ENCODE results near the gene CYP46A1.
A peak's percentile ranks its signal among the peaks of the same experiment; 100 is the strongest.

CYP46A1 gene

DNA sequence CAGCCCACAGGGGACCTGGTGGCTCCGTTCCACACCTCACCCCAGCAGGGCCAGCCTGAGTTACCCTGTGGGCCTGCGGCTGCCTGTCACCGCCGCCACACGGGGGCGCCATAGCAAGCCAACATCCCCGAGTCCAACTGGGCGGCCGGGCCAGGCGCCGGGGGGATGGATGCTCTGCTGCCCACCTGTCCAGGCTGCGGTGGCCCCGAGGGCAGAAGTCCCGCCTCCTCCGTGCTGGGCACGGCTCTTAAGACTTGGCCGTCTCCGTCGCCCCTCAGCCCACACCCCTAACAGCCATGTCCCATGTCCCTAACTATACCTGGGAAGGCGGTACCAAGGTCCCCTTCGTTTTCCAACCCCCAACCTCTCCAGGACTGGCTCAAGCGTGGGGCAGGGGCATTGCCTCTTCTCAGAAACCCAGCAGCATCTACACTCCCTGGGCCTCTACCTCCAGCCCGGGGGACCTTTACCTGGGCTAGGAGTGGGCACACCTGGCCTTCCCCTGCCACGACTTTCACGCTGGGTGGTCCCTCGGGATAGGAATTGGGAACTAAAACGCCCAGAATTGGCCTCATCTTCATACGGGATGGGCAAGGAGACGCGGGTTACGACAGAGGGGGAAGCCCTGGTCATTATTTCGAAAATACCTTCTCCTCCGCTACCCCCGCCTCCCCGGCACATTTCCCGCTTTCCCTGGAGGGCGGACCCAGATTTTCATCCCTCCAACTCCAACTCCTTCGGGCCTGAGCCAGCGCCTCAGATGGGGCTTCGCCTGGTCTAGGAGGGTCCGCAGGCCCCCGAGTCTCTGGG is 1.1 kb upstream of the CYP46A1 start:
- no peak for DNase-seq (ENCODE audit: low read depth)
- TF ChIP-seq, protein P1, sequence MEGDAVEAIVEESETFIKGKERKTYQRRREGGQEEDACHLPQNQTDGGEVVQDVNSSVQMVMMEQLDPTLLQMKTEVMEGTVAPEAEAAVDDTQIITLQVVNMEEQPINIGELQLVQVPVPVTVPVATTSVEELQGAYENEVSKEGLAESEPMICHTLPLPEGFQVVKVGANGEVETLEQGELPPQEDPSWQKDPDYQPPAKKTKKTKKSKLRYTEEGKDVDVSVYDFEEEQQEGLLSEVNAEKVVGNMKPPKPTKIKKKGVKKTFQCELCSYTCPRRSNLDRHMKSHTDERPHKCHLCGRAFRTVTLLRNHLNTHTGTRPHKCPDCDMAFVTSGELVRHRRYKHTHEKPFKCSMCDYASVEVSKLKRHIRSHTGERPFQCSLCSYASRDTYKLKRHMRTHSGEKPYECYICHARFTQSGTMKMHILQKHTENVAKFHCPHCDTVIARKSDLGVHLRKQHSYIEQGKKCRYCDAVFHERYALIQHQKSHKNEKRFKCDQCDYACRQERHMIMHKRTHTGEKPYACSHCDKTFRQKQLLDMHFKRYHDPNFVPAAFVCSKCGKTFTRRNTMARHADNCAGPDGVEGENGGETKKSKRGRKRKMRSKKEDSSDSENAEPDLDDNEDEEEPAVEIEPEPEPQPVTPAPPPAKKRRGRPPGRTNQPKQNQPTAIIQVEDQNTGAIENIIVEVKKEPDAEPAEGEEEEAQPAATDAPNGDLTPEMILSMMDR (IDR thresholded peaks at IDR 0.05; ENCODE audit: low read depth, low read length, missing control alignments): peak; percentile 88
- H3K4me3 ChIP-seq (ENCODE audit: low read depth, low read length): peak overlapping the region; percentile 75

DNA sequence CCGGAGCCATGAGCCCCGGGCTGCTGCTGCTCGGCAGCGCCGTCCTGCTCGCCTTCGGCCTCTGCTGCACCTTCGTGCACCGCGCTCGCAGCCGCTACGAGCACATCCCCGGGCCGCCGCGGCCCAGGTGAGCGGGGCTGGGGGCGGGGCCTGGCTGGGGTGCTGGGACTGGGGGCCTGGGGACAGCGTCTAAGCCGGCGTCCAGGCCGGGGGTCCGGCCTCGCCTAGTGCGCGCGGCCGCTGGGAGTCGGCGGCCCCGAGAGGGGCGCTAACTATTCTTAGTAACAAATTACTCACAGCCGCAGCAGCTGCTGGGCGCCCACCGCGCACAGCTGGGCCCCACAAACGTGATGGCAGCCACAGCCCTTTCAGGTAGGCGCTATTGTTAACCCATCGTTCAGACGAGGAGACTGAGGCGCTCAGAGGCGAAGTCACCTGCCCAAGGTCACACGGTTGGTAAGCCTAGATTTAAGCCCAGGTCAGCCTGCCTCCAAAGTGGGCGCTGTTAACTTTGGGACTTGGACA is 374 bp downstream of the CYP46A1 start:
- TF ChIP-seq, protein P1 (IDR thresholded peaks at IDR 0.05; ENCODE audit: low read depth, low read length, missing control alignments): no peak
- peak overlapping the region; percentile 52 for H3K4me3 ChIP-seq (ENCODE audit: low read depth, low read length)
- DNase-seq (ENCODE audit: low read depth): no peak

DNA sequence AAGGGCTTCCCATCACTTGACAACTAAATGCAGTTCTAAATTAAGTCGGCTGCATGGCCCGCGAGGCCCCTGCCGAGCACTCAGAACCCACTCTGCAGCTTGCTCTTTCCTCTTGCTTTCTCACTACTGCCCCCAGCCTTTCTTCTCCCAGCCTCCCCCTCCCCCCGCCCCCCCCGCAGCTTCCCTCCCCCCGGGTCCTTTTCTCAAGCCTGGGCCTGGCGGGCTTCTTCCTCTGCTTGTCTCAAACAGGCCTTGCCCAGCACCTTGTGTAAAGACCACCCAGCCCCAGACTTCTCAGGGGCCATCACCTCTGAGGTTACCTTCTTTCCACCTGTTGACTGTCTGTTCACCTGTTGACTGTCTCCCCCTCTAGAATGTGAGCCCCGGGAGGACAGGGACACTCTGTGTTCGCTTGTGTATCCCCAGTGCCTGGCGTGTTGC is 1.1 kb downstream of the CYP46A1 start:
- DNase-seq (ENCODE audit: low read depth): no peak
- no peak overlapping the region for H3K4me3 ChIP-seq (ENCODE audit: low read depth, low read length)
- TF ChIP-seq, protein P1 (IDR thresholded peaks at IDR 0.05; ENCODE audit: low read depth, low read length, missing control alignments): no peak

DNA sequence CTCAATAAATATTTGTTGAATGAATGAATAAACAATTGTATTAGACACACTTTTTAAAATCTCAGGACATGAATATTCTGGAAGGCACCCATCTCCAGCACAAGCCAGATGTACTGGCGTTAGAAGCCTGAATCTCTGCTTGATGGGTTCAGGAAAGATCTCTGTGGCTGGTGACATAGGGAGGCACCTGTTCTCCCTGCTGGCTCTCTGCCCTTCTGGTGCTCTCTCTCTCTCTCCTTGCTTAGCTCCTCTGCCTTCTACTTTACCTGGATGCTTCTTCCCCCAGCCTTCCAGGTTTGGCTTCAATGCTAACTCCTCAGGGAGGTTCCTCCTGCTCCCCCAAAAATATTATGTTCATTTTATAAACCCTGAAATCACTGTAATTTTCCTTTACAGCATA is 1.5 kb downstream of the CYP46A1 start:
- DNase-seq (ENCODE audit: low read depth): no peak
- H3K4me3 ChIP-seq (ENCODE audit: low read depth, low read length): no peak overlapping the region
- TF ChIP-seq, protein P1 (IDR thresholded peaks at IDR 0.05; ENCODE audit: low read depth, low read length, missing control alignments): no peak

DNA sequence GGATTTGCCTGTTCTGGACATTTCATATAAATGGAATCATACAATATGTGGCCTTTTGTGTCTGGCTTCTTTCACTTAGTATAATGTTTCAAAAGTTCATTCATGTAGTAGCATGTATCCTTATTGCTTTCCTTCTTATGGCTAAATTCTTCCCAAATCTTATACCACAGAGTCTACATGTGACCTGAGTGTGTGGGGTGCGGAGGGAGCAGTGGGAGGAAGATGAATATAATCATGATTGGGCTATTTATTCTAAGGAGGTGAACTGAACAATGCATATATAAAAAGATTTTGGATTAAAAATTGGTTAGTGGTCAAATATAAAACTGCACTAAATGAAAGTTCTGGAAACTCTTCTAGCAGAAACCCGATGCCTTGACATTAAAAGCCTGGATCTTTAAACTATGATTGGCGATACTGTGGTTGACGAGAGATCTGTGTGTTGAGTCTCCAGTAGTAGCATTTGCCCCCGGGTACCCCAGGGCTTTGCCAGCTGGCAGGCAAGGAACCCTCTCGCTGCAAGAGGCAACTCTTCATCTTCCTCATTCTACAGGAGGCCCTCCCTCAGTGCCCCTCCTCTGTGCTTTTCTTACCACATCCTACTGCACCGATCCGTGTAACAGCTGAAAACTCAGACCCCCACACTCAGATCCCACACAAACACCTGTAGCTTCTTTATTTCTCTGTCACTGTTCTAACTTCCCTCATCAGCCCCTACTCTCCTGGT is 2.6 kb downstream of the CYP46A1 start:
- TF ChIP-seq, protein P1 (IDR thresholded peaks at IDR 0.05; ENCODE audit: low read depth, low read length, missing control alignments): no peak
- DNase-seq (ENCODE audit: low read depth): no peak
- no peak overlapping the region for H3K4me3 ChIP-seq (ENCODE audit: low read depth, low read length)

DNA sequence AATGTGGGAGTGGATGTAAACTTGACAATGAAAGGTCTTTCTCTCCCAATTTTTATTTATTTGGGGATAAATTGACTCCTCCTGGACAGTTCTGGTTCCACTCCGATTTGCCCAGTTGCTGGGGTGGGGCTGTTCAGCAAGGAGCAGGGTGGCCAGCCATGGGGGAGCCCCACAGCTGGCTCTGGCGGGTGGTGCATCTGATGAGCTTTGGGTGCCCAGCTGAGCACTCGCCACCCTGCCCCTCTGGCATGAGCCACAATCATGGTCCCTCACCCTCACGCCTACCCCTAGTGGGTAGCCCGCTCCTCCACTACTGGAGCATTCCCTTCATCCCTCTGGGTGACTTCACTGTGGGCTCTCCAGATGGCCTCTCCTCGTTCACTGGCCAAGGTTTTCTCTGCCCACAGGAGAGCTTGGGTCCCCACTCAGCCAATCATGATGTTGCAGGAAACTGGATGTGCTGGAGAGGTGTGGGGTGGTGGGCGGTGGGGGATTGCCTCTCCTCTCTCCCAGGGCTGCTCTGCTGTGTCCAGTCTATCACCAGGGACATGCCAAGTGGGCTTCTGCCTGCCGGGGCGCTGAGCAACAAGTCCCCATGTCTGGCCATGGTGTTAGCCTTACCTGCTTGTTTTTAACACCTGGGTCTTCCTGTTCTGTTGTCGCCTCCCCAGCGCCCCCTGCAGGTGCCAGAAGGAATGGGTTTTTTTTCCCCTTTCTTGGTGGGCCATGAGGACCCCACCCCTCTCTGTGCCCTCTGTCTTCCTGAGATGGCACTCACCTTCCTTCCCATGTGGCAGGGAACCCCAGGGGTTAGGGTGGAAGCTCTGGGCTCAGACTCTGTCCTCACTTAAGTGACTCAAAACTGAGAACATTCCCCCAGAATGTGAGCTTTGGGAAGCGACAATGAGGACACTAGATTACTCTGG is 3.4 kb downstream of the CYP46A1 start:
- H3K4me3 ChIP-seq (ENCODE audit: low read depth, low read length): no peak overlapping the region
- TF ChIP-seq, protein P1 (IDR thresholded peaks at IDR 0.05; ENCODE audit: low read depth, low read length, missing control alignments): peak; percentile 80
- DNase-seq (ENCODE audit: low read depth): no peak

Measured in GM12864 (cell line).